Measurements from ENCODE around the gene HSFX2.

DNA sequence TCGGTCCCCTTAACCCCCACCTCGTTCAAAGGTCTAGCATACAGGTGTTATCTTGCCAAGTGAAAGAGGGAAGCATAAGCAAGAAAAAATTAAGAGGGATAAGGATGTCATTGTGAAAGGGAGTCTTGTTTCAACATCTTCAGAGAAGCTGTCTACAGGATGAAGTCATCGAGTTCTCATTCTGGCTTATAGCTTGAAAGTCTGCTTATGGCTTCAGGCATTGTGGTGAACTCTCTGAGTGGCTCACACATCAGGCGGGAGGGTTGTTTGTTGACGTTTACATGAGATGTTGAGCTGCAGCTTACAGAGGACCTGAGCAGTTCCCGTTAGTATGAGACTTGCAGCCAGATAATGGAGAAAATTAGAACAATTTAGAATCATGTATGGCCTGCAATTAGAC lies 24.4 kb downstream of the HSFX2 start:
- TF ChIP-seq EZH2 (IDR thresholded peaks at IDR 0.05), result no peak
- no peak for TF ChIP-seq POLR2AphosphoS5 (IDR thresholded peaks at IDR 0.05; ENCODE audit: borderline replicate concordance, low read depth, low read length)
